Bronchus fibroblast of lung (primary cell): Measurements from ENCODE around the gene C1orf53. TPM values are rescaled to one million over a fixed set of nuclear protein-coding genes. Genes with fewer than 3 reads are reported as not detected.

Source experiments
- total RNA-seq: library from RNA; depleted of rRNA; stranded (reverse); fragments of >200 nt; gene quantifications from 2 replicates; pipeline ENCODE4 v1.2.3, GENCODE V29; 2015

The C1orf53 gene
- total RNA-seq: 4.4 and 7.1 TPM in 2 replicates

DNA sequence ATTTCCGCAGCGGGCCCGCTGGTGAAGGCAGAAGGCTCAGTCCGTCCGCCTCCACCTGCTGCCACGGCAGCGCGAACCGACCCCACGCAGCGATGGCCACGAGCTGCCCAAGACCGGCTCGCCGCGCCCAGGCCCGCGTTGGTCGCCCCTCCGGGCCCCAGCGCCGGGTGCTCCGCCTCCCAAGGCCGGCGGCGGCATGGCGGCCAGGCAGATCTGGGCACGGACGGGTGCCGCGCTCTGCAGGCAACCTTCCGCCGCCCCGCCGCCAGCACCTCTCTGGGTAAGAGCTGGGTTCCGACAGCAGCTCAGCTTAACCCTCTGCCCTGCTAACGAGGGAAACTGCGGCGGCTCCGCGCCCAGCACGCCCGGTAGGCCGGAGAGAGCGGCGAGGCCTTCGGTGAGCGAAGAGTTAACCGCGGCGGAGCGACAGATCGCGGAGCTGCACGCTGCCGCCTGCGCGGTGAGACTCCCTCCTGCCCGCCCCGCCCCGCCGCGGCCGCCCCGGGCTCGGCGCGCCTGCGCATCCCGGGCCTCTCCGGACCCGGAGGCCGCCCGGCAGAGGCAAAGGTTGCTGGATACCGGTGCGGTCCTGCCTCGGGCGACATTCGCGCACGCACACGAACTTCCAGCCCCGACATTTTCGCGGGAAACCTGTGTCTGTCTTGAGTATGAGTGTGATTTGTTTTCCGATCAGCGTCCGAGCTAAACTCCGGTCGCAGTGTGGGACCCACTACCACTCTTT is at the start of gene C1orf53:
Gene C1orf53 (plus strand): TSS at position 177 of the 742 bp plus-strand sequence. CDS start 20 bp downstream, at position 197.

Other genes starting within 250 kb of the C1orf53 start
- 3.0 TPM in 2 replicates for gene DENND1B, start 127.2 kb upstream of the C1orf53 start, total RNA-seq
- not detected in 2 replicates for gene LHX9, start 14.7 kb downstream of the C1orf53 start, total RNA-seq